DND-41 (cell line): ENCODE data around the gene ACSM2A.
"Not testable (repeated sequence)": the region's sequence is repeated elsewhere in the genome, so short reads cannot be mapped to it uniquely, and the experiment has no call there.

ENCODE experiments used
- CTCF ChIP-seq: IDR thresholded peaks from 2 replicates; pipeline ENCODE4 v1.5.1; 2012; ENCODE audit warnings: borderline replicate concordance, low read length, moderate library complexity, mild to moderate bottlenecking; ENCODE audit not compliant: poor library complexity, severe bottlenecking; ENCODE audit errors: extremely low read depth
- EZH2 ChIP-seq: IDR thresholded peaks from 3 replicates; pipeline ENCODE4 v1.6.1; 2012; ENCODE audit warnings: borderline replicate concordance, low read depth, mild to moderate bottlenecking, moderate library complexity, low read length, inconsistent platforms; ENCODE audit not compliant: severe bottlenecking

GRCh38 chr16:20468954-20469353, 17.6 kb downstream of the ACSM2A start:
- not testable (repeated sequence) for TF ChIP-seq CTCF, EZH2
